Measurements from ENCODE around the gene TANGO2.

- TF ChIP-seq CTCF (IDR thresholded peaks at IDR 0.05) (no peak), EZH2 (IDR thresholded peaks at IDR 0.05; ENCODE audit: borderline replicate concordance, insufficient read depth, low read depth, low read length, poor library complexity, severe bottlenecking) (no peak)
Measured at GRCh38 chr22:20036084-20036482, 15.2 kb downstream of the TANGO2 start.

All from B cell (primary cell).